HEK293 (cell line): Measurements from ENCODE around the gene ZNF608.

Experiments used
- CTCF ChIA-PET: fragments of 350-600 bp; formaldehyde crosslinking; extraction: SDS; loops from one replicate; lab custom pipeline; 2021; ENCODE audit warnings: antibody characterized with exemption; lab: Yijun Ruan, JAX
- POLR2A ChIA-PET: fragments of 300-600 bp; formaldehyde crosslinking; extraction: SDS; loops from one replicate; lab custom pipeline; 2020; ENCODE audit warnings: antibody characterized with exemption, inconsistent platforms; lab: Yijun Ruan, JAX
- H3K27ac ChIP-seq: fragments of 200-500 bp; sonication (Bioruptor generic); 2 replicates; pipeline ENCODE4 v1.5.1; 2014; ENCODE audit warnings: low read depth, low read length, control low read depth, inconsistent platforms; ENCODE audit errors: extremely low read depth
- H3K36me3 ChIP-seq, 2 experiments: fragments of 200-500 bp in 1 of 2; sonication (Bioruptor generic) in 1 of 2; 1 replicate in 1 of 2; 2 replicates in 1 of 2; pipeline ENCODE4 v1.5.1; 2014 to 2017; ENCODE audit warnings: inconsistent platforms in 2 of 2, low read length in 2 of 2; ENCODE audit not compliant: control insufficient read depth in 2 of 2, insufficient read depth in 1 of 2
- H3K4me1 ChIP-seq: fragments of 200-500 bp; sonication (Bioruptor generic); 2 replicates; pipeline ENCODE4 v1.5.1; 2014; ENCODE audit warnings: mild to moderate bottlenecking, low read length, inconsistent platforms; ENCODE audit not compliant: control insufficient read depth, insufficient read depth
- H3K4me3 ChIP-seq: 2 replicates; pipeline ENCODE4 v1.5.1; 2011; ENCODE audit warnings: low read depth, mild to moderate bottlenecking, control low read depth, low read length, moderate library complexity
- H3K9me3 ChIP-seq: fragments of 200-500 bp; sonication (Bioruptor generic); 2 replicates; pipeline ENCODE4 v1.5.1; 2014; ENCODE audit warnings: low read depth, low read length, inconsistent platforms; ENCODE audit not compliant: control insufficient read depth, insufficient read depth
- GLI2 ChIP-seq: fragments of 450-650 bp; formaldehyde crosslinking; IDR thresholded peaks from 2 replicates; pipeline ENCODE4; 2017; ENCODE audit warnings: missing biosample characterization, missing genetic modification characterization, low read depth, borderline replicate concordance
- GLI4 ChIP-seq: fragments of 450-650 bp; formaldehyde crosslinking; IDR thresholded peaks from 2 replicates; pipeline ENCODE4 v1.5.1; 2016; ENCODE audit warnings: missing biosample characterization, missing genetic modification characterization
- ZNF174 ChIP-seq: fragments of 450-650 bp; formaldehyde crosslinking; IDR thresholded peaks from 2 replicates; pipeline ENCODE4 v1.5.0; 2017; ENCODE audit warnings: missing biosample characterization, mild to moderate bottlenecking, missing genetic modification characterization
- ZNF221 ChIP-seq: fragments of 450-650 bp; formaldehyde crosslinking; IDR thresholded peaks from 2 replicates; pipeline ENCODE4 v1.5.1; 2017; ENCODE audit warnings: missing biosample characterization, missing genetic modification characterization, borderline replicate concordance
- ZNF23 ChIP-seq: fragments of 450-650 bp; formaldehyde crosslinking; IDR thresholded peaks from 2 replicates; pipeline ENCODE4 v1.5.1; 2016; ENCODE audit warnings: missing biosample characterization, missing genetic modification characterization, borderline replicate concordance
- ZNF239 ChIP-seq: fragments of 450-650 bp; formaldehyde crosslinking; IDR thresholded peaks from 2 replicates; pipeline ENCODE4 v1.5.1; 2016; ENCODE audit warnings: missing biosample characterization, missing genetic modification characterization
- ZNF248 ChIP-seq: fragments of 450-650 bp; formaldehyde crosslinking; IDR thresholded peaks from 2 replicates; pipeline ENCODE4 v1.5.1; 2017; ENCODE audit warnings: missing biosample characterization, missing genetic modification characterization
- ZNF423 ChIP-seq: fragments of 450-650 bp; formaldehyde crosslinking; IDR thresholded peaks from 2 replicates; pipeline ENCODE4 v1.5.1; 2016; ENCODE audit warnings: missing biosample characterization, missing genetic modification characterization
- ZNF426 ChIP-seq: fragments of 450-650 bp; formaldehyde crosslinking; IDR thresholded peaks from 2 replicates; pipeline ENCODE4 v1.5.1; 2017; ENCODE audit warnings: missing biosample characterization, missing genetic modification characterization, mild to moderate bottlenecking, inconsistent platforms, moderate library complexity
- ZNF521 ChIP-seq: fragments of 450-650 bp; formaldehyde crosslinking; IDR thresholded peaks from 2 replicates; pipeline ENCODE4 v1.5.1; 2017; ENCODE audit warnings: missing biosample characterization, mild to moderate bottlenecking, missing genetic modification characterization
- ZNF561 ChIP-seq: fragments of 450-650 bp; IDR thresholded peaks from 2 replicates; pipeline ENCODE4 v1.5.1; 2018; ENCODE audit warnings: missing biosample characterization, missing genetic modification characterization, borderline replicate concordance
- ZNF571 ChIP-seq: fragments of 450-650 bp; formaldehyde crosslinking; IDR thresholded peaks from 2 replicates; pipeline ENCODE4 v1.5.0; 2017; ENCODE audit warnings: missing biosample characterization, missing genetic modification characterization
- ZNF670 ChIP-seq: fragments of 450-650 bp; formaldehyde crosslinking; IDR thresholded peaks from 2 replicates; pipeline ENCODE4 v1.5.1; 2016; ENCODE audit warnings: missing biosample characterization, missing genetic modification characterization, low read depth
- ZNF843 ChIP-seq: fragments of 450-650 bp; formaldehyde crosslinking; IDR thresholded peaks from 2 replicates; pipeline ENCODE4 v1.5.1; 2016; ENCODE audit warnings: missing biosample characterization, missing genetic modification characterization
- TF ChIP-seq, protein P1 (sequence below): fragments of 450-650 bp; formaldehyde crosslinking; IDR thresholded peaks from 2 replicates; pipeline ENCODE4 v1.5.1; 2017; ENCODE audit warnings: missing biosample characterization, mild to moderate bottlenecking, missing genetic modification characterization, moderate library complexity
- TF ChIP-seq, protein P2 (sequence below): fragments of 450-650 bp; formaldehyde crosslinking; IDR thresholded peaks from 2 replicates; pipeline ENCODE4 v1.5.1; 2016; ENCODE audit warnings: missing biosample characterization, missing genetic modification characterization, borderline replicate concordance
- TF ChIP-seq, protein P3 (sequence below): fragments of 450-650 bp; formaldehyde crosslinking; IDR thresholded peaks from 2 replicates; pipeline ENCODE4 v1.5.1; 2016; ENCODE audit warnings: missing biosample characterization, missing genetic modification characterization
- TF ChIP-seq, protein P4 (sequence below): fragments of 450-650 bp; formaldehyde crosslinking; IDR thresholded peaks from 2 replicates; pipeline ENCODE4 v1.5.1; 2016; ENCODE audit warnings: missing biosample characterization, missing genetic modification characterization
- TF ChIP-seq, protein P5 (sequence below): fragments of 450-650 bp; formaldehyde crosslinking; IDR thresholded peaks from 2 replicates; pipeline ENCODE4 v1.5.1; 2016; ENCODE audit warnings: missing biosample characterization, missing genetic modification characterization
- TF ChIP-seq, protein P6 (sequence below): fragments of 450-650 bp; IDR thresholded peaks from 2 replicates; pipeline ENCODE4 v1.5.1; 2018; ENCODE audit warnings: missing biosample characterization, mild to moderate bottlenecking, missing genetic modification characterization

Gene ZNF608

DNA sequence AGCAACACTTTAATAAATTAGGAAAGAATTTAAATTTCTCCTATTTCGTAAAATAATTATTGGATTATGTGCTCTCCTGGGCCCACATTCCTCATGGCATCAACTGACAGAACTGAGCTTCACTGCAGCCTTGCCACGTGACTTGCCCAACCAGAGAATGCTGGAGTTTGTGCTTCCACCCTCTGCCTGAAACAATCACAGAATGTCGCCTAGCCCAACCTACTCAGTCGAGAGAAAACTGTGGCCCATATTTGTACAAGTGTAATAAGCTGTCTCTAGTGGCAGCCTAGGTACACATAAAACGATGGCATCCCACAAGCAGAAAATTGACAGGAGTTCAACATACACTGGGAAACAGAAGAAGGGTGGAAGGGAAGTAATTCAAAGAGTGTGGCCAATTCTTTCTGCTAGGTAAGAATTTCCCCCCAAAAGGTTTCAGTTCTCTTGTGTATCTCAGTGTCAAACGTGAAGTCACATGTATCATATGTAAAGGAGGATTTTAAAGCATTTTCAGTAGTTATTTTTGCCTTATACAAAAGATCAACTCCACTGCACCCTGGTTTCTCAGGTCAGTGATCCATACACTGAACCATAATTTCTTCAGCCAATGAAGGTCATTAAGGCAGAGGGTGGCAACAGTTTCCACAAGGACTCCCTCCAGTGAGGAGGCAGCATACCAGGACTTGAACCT is 41.7 kb downstream of the ZNF608 start:
- TF ChIP-seq ZNF174 (no peak), ZNF426 (tag by site-specific recombination) (no peak), ZNF423 (no peak), ZNF239 (tag by site-specific recombination) (no peak)
- TF ChIP-seq, protein P1, sequence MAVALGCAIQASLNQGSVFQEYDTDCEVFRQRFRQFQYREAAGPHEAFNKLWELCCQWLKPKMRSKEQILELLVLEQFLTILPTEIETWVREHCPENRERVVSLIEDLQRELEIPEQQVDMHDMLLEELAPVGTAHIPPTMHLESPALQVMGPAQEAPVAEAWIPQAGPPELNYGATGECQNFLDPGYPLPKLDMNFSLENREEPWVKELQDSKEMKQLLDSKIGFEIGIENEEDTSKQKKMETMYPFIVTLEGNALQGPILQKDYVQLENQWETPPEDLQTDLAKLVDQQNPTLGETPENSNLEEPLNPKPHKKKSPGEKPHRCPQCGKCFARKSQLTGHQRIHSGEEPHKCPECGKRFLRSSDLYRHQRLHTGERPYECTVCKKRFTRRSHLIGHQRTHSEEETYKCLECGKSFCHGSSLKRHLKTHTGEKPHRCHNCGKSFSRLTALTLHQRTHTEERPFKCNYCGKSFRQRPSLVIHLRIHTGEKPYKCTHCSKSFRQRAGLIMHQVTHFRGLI (tag by site-specific recombination): peak; percentile 94
- TF ChIP-seq, protein P2, sequence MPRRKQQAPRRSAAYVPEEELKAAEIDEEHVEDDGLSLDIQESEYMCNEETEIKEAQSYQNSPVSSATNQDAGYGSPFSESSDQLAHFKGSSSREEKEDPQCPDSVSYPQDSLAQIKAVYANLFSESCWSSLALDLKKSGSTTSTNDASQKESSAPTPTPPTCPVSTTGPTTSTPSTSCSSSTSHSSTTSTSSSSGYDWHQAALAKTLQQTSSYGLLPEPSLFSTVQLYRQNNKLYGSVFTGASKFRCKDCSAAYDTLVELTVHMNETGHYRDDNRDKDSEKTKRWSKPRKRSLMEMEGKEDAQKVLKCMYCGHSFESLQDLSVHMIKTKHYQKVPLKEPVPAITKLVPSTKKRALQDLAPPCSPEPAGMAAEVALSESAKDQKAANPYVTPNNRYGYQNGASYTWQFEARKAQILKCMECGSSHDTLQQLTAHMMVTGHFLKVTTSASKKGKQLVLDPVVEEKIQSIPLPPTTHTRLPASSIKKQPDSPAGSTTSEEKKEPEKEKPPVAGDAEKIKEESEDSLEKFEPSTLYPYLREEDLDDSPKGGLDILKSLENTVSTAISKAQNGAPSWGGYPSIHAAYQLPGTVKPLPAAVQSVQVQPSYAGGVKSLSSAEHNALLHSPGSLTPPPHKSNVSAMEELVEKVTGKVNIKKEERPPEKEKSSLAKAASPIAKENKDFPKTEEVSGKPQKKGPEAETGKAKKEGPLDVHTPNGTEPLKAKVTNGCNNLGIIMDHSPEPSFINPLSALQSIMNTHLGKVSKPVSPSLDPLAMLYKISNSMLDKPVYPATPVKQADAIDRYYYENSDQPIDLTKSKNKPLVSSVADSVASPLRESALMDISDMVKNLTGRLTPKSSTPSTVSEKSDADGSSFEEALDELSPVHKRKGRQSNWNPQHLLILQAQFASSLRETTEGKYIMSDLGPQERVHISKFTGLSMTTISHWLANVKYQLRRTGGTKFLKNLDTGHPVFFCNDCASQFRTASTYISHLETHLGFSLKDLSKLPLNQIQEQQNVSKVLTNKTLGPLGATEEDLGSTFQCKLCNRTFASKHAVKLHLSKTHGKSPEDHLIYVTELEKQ: no peak
- TF ChIP-seq, protein P3, sequence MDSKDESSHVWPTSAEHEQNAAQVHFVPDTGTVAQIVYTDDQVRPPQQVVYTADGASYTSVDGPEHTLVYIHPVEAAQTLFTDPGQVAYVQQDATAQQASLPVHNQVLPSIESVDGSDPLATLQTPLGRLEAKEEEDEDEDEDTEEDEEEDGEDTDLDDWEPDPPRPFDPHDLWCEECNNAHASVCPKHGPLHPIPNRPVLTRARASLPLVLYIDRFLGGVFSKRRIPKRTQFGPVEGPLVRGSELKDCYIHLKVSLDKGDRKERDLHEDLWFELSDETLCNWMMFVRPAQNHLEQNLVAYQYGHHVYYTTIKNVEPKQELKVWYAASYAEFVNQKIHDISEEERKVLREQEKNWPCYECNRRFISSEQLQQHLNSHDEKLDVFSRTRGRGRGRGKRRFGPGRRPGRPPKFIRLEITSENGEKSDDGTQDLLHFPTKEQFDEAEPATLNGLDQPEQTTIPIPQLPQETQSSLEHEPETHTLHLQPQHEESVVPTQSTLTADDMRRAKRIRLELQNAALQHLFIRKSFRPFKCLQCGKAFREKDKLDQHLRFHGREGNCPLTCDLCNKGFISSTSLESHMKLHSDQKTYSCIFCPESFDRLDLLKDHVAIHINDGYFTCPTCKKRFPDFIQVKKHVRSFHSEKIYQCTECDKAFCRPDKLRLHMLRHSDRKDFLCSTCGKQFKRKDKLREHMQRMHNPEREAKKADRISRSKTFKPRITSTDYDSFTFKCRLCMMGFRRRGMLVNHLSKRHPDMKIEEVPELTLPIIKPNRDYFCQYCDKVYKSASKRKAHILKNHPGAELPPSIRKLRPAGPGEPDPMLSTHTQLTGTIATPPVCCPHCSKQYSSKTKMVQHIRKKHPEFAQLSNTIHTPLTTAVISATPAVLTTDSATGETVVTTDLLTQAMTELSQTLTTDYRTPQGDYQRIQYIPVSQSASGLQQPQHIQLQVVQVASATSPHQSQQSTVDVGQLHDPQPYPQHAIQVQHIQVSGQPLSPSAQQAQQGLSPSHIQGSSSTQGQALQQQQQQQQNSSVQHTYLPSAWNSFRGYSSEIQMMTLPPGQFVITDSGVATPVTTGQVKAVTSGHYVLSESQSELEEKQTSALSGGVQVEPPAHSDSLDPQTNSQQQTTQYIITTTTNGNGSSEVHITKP: no peak
- TF ChIP-seq, all 188 proteins: peak for 1

DNA sequence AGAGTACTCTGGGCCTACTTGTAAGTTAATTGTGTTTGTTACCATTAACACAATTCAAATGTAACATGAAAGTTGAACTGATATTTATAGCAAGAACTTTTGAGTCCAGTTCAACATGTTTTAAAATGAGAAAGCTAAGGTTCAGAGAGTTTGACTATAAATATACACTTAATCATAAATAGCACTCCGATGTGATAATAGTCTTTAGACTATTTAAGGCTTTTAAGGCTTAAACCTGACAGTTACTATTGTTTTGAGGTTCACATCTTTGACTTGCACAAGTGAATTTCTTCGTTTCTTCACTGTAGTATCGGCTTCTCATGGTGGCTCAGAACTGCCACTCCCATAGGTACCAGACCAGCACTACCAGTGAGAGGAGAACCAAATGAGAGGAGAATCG is 42.4 kb downstream of the ZNF608 start:
- H3K4me1 ChIP-seq: peaks cover 70% of the 10 kb centered on the region
- ChIA-PET POLR2A (no interaction called here), CTCF (no interaction called here)
- peak overlapping the region; percentile 98; the same call in 1 of the 2 replicates for H3K27ac ChIP-seq
- no peak overlapping the region for H3K4me3 ChIP-seq
- H3K36me3 ChIP-seq: peaks cover 0 to 9% of the 10 kb centered on the region in 2 experiments; a peak in 1 of 3 replicates
- no peaks in the 10 kb centered on the region for H3K9me3 ChIP-seq
- TF ChIP-seq, protein P4, sequence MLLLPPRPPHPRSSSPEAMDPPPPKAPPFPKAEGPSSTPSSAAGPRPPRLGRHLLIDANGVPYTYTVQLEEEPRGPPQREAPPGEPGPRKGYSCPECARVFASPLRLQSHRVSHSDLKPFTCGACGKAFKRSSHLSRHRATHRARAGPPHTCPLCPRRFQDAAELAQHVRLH (tag by site-specific recombination): no peak
- TF ChIP-seq ZNF571: no peak
- TF ChIP-seq ZNF23 (tag by site-specific recombination): no peak
- no peak for TF ChIP-seq ZNF670 (tag by site-specific recombination)
- TF ChIP-seq ZNF248 (tag by site-specific recombination): no peak
- no peak for TF ChIP-seq ZNF521 (tag by site-specific recombination)
- no peak for TF ChIP-seq GLI4 (tag by site-specific recombination)
- TF ChIP-seq ZNF221 (tag by site-specific recombination): no peak
- no peak for TF ChIP-seq GLI2 (tag by site-specific recombination)
- TF ChIP-seq, protein P5, sequence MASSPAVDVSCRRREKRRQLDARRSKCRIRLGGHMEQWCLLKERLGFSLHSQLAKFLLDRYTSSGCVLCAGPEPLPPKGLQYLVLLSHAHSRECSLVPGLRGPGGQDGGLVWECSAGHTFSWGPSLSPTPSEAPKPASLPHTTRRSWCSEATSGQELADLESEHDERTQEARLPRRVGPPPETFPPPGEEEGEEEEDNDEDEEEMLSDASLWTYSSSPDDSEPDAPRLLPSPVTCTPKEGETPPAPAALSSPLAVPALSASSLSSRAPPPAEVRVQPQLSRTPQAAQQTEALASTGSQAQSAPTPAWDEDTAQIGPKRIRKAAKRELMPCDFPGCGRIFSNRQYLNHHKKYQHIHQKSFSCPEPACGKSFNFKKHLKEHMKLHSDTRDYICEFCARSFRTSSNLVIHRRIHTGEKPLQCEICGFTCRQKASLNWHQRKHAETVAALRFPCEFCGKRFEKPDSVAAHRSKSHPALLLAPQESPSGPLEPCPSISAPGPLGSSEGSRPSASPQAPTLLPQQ (tag by site-specific recombination): no peak
- no peak for TF ChIP-seq ZNF843 (tag by site-specific recombination)
- no peak for TF ChIP-seq ZNF561
- TF ChIP-seq, protein P6, sequence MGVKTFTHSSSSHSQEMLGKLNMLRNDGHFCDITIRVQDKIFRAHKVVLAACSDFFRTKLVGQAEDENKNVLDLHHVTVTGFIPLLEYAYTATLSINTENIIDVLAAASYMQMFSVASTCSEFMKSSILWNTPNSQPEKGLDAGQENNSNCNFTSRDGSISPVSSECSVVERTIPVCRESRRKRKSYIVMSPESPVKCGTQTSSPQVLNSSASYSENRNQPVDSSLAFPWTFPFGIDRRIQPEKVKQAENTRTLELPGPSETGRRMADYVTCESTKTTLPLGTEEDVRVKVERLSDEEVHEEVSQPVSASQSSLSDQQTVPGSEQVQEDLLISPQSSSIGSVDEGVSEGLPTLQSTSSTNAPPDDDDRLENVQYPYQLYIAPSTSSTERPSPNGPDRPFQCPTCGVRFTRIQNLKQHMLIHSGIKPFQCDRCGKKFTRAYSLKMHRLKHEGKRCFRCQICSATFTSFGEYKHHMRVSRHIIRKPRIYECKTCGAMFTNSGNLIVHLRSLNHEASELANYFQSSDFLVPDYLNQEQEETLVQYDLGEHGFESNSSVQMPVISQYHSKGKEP (tag by site-specific recombination): no peak

More for the DNA sequence above, 41.7 kb downstream of the ZNF608 start:
- peaks cover 68% of the 10 kb centered on the region for H3K4me1 ChIP-seq
- no peaks in the 10 kb centered on the region for H3K9me3 ChIP-seq
- H3K4me3 ChIP-seq: no peak overlapping the region
- peak overlapping the region; percentile 98; the same call in 1 of the 2 replicates for H3K27ac ChIP-seq
- CTCF ChIA-PET: interaction anchor here (0.8 kb wide), 1 partner anchor 25 kb away, joined by 3 read pairs; no protein-coding TSS in a partner anchor
- POLR2A ChIA-PET: no interaction called here
- peaks cover 0 to 9% of the 10 kb centered on the region in 2 experiments; a peak in 1 of 3 replicates for H3K36me3 ChIP-seq
